ENCODE measurements around the gene TBC1D22B.
A peak's percentile ranks its signal among the peaks of the same experiment; 100 is the strongest.
"Not testable (repeated sequence)": the region's sequence is repeated elsewhere in the genome, so short reads cannot be mapped to it uniquely, and the experiment has no call there.

TBC1D22B gene

DNA sequence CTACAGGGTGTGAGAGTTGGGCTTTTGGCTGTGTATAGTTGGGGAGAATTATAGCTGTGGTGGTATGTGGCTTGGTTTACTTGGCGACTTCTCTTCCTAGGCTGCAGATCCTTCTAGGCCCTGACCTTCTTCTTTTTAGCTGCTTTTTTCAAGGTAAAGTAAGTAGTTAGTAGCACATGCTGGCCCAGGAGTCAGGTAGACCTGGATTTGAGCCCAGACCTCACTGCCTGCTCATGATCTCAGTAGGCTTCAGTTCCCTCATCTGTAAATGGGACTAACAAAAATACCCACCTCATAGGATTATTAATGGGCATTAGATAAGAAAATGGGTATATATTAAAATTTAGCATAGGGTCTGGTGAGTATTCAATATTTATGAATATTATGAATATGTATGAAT lies 17.8 kb downstream of the TBC1D22B start:
- no peak for ATAC-seq
- H3K27ac Mint-ChIP-seq, result peak overlapping the region in 1 of 2 donors; percentile 61
- H3K9me3 Mint-ChIP-seq, result no peaks in the 10 kb centered on the region
- peaks cover 63% of the 10 kb centered on the region for H3K4me1 Mint-ChIP-seq
- no peak overlapping the region for H3K4me3 Mint-ChIP-seq
- no peak for DNase-seq
- no peaks in the 10 kb centered on the region for H3K27me3 Mint-ChIP-seq

DNA sequence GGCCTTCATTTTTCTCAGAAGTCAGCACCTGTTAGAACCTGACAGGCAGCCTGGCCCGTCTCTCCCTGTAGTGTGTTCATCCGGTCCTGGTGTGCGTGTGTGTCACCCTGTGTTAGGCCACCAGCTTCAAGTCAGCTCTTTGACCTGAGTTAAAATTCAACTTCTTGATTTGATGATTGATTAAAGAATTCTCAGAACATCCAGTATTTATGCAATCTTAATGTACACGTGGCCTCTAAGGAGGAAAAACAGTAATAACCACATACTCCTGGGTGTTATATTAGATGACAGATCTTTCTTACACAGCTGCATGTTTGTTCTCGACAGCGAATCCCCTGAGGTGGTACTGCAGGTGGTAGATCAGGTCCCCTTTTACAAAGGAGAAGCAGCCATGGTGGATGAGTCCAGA lies 19.4 kb downstream of the TBC1D22B start:
- H3K9me3 Mint-ChIP-seq, result no peaks in the 10 kb centered on the region
- peak overlapping the region in 1 of 2 donors; percentile 80 for H3K27ac Mint-ChIP-seq
- no peak overlapping the region for H3K4me3 Mint-ChIP-seq
- DNase-seq (no peak), ATAC-seq (peak; percentile 14)
- H3K4me1 Mint-ChIP-seq, result peaks cover 57% of the 10 kb centered on the region
- H3K27me3 Mint-ChIP-seq, result no peaks in the 10 kb centered on the region

DNA sequence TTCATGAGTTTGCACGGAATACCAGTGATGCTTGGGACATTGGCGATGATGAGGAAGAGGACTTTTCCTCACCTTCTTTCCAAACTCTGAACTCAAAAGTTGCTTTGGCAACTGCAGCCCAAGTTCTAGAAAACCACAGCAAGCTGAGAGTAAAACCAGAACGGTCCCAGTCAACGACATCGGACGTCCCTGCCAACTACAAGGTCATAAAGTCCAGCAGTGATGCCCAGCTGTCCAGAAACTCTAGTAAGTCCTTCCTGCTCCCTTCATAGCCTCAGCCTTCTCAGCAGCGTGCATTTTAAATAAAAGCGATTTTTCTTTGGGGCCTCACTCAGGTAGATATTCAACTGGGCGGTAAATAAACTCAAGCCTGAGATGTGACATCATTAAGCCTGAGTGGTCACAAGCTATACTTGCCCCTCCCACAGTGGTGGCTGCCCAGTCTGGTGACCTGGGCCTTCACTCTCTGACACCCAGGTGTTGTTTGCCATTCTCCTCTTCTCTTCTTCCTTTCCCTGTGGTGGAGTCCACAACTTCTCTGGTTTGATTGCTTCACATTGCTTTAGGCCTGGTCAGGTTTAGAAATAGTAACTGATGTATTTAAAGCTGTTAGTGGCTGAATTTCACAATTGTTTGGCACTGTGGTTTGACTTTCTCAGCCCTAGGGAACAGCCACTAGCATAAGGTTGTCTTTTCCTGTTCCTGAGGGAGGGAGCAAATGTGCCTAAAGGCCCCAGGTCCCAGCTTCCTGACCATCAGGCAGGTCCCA lies 22.0 kb downstream of the TBC1D22B start:
- H3K9me3 Mint-ChIP-seq, result no peaks in the 10 kb centered on the region
- DNase-seq, result no peak
- no peak overlapping the region for H3K4me3 Mint-ChIP-seq
- ATAC-seq, result no peak
- peaks cover 35% of the 10 kb centered on the region for H3K4me1 Mint-ChIP-seq
- no peaks in the 10 kb centered on the region for H3K27me3 Mint-ChIP-seq
- peak overlapping the region in 1 of 2 donors; percentile 64 for H3K27ac Mint-ChIP-seq

DNA sequence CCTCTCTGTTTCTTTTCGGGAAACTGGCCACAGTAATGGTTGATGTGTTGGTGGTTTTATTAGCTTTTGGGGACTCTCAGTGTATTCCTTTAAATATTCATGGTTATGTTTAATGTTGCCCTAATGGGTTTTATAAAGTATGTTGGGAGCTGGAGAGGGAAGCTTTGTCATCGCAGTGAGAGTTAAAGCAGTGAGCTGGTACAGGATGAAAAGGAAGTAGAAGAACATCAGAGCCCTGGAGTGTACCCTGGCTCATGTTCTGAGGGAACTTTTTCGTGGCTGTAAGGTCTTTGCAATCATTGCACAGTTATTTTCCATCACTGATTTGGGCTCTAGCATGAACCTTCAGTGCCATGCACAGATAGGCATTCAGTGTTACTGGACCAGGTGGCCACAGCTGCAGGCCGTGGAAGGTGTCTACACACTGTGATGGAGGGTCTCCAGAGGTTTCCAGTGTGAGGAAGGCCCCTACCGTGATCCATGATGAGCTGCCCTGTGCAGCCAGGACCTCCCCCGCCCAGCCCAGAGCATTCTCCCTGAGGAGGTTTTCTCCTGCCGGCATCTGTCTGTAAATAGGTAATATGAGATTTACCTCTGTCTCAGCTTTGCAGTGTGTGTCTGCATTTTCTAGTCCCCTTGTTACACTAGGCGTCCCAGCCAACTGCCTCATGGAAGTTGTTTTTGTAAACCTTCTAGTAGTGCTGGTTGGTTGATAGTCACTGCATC lies 22.8 kb downstream of the TBC1D22B start:
- Mint-ChIP-seq H3K27ac (peak overlapping the region in 1 of 2 donors; percentile 42), H3K9me3 (no peaks in the 10 kb centered on the region), H3K4me1 (peaks cover 27% of the 10 kb centered on the region), H3K4me3 (no peak overlapping the region), H3K27me3 (no peaks in the 10 kb centered on the region)
- DNase-seq, result no peak
- no peak for ATAC-seq

DNA sequence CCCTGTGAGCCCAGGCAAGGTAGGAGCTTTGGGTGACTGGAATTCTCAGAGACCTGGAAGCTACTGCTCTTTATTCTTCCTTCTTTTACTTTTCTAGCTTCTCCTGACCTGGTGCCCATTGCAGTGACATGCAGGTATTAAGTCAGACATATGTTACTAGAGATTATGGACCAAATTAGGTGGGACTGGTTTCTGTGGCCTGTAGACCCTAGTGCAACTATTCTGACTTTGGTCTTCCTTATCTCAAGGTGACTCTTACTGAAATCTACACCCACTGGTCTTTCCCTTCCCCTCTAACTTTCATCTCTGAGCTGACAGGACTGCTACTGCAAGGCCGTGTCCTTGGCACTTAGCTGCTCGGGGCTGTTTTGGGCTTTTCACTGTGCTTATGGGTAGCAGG lies 24.8 kb downstream of the TBC1D22B start:
- Mint-ChIP-seq H3K4me3 (no peak overlapping the region), H3K9me3 (no peaks in the 10 kb centered on the region), H3K27ac (no peak overlapping the region), H3K4me1 (peaks cover 7% of the 10 kb centered on the region), H3K27me3 (no peaks in the 10 kb centered on the region)
- no peak for ATAC-seq
- DNase-seq, result no peak

DNA sequence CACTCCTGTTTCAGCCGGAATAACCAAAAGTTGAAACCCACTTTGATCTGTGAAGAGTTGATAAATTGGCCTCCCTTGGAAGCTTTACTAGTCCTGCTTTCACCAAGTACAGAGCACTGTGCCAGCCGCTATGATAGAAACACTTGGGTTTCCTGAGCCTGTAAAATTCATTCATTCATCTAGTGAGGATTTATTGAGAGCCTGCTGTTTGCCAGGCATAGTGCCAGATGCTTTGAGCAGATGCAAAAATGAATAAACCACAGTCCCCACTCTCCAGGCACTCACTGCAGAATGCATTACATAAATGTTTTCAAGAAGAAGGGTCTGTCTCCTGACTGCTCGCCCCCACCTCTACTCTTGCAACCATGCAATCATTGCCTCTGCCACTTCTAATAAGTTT lies 25.7 kb downstream of the TBC1D22B start:
- no peak for DNase-seq
- Mint-ChIP-seq H3K27ac (no peak overlapping the region), H3K4me1 (peaks cover 6% of the 10 kb centered on the region), H3K27me3 (no peaks in the 10 kb centered on the region), H3K9me3 (no peaks in the 10 kb centered on the region), H3K4me3 (no peak overlapping the region)
- no peak for ATAC-seq

DNA sequence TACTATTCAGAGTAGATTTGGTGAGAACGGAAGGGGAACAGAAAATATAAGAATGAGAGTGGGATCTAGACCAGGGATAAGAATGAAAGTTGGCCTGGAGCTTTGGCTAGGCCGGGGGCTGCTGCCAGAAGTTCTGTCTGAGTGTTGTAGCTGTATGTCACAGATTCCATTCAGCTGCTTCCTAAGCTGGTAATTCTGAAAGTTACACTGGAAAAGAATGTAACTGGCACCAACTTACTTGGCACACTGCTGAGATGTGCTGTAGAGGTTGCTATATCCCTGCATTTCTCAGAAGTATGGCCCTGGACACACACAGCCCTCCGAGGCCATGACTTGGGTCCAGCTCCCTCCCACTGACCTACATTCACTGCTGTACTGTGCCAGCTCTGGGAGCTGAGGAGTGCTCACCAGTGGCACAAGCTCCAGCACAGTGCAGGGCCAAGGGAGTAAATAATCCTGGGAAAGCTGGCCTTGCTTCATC lies 26.1 kb downstream of the TBC1D22B start:
- Mint-ChIP-seq H3K4me3 (no peak overlapping the region), H3K4me1 (peaks cover 6% of the 10 kb centered on the region), H3K27me3 (no peaks in the 10 kb centered on the region), H3K27ac (no peak overlapping the region), H3K9me3 (no peaks in the 10 kb centered on the region)
- ATAC-seq, result no peak
- no peak for DNase-seq

DNA sequence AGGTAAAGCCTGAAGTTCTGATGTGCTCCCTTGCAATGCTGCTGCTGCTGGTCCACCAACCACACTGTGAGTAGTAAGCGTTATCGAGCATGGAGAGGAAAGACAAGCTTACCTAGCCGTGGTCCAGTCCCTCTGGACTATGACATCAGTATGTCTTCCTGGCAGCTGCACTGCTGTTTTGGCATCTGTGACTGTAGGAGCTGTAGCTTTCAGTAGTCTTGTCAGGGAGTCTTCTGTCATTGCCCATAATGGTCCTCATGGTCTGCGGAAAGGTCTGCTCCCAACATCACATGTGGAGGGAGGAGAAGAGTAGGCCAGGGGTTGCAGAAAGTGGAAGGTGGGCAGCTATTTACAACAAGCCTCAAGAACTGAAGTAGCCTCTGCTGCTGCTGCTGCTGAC lies 27.2 kb downstream of the TBC1D22B start:
- DNase-seq, result no peak
- H3K9me3 Mint-ChIP-seq, result no peaks in the 10 kb centered on the region
- no peaks in the 10 kb centered on the region for H3K27me3 Mint-ChIP-seq
- H3K4me3 Mint-ChIP-seq, result no peak overlapping the region
- ATAC-seq, result no peak
- H3K4me1 Mint-ChIP-seq, result peaks cover 13% of the 10 kb centered on the region
- no peak overlapping the region for H3K27ac Mint-ChIP-seq

DNA sequence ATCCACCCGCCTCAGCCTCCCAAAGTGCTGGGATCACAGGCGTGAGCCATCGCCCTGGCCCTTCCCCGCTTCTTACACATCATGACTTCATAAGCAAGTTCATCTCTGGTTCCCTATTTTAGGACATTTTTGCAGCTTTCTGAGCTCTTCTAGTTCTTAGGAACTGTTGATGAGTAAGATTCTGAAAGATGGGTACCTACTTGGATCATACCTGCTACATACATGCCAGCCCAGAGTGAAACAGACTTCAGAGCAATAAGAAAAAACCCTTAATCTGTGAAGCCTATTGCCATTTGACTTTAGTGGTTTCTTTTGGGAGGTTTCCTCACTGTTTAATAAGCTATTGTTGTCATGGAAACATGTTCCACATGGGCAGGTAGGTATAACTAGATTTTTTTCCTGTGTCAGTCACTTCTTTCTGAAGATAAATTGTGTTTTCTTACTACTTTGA lies 28.3 kb downstream of the TBC1D22B start:
- peaks cover 18% of the 10 kb centered on the region for H3K4me1 Mint-ChIP-seq
- no peak overlapping the region for H3K27ac Mint-ChIP-seq
- H3K9me3 Mint-ChIP-seq, result no peaks in the 10 kb centered on the region
- H3K4me3 Mint-ChIP-seq, result no peak overlapping the region
- DNase-seq (no peak), ATAC-seq (peak; percentile 51)
- H3K27me3 Mint-ChIP-seq, result no peaks in the 10 kb centered on the region

DNA sequence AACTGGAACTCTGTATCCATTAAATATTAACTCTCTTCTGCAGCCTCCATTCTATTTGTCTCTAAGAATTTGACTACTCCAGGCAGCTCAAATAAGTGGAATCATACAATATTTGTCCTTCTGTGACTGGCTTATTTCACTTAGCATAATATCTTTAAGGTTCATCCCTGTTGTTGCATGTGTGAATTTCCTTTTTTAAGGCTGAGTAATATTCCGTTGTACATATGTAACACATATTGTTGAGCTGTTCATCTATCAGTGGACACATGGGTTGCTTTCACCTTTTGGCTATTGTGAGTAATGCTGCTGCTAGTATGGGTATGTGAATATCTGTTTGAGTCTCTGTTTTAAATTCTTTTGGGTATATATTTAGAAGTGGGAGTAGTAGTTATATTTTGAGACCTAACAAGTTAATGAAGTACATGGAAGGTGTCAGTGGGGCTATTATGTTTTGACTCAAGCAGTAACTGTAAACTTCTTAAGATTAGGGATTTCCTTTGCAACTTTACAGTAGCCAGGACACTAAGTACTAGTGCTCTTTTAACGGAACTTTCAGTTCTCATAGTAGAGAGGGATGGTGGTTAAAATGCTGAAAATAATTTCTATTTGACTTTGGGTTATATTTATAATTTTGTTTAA lies 30.1 kb downstream of the TBC1D22B start:
- H3K4me1 Mint-ChIP-seq, result peaks cover 23% of the 10 kb centered on the region
- no peak overlapping the region for H3K4me3 Mint-ChIP-seq
- H3K27ac Mint-ChIP-seq, result no peak overlapping the region
- no peaks in the 10 kb centered on the region for H3K9me3 Mint-ChIP-seq
- ATAC-seq (no peak), DNase-seq (no peak)
- no peaks in the 10 kb centered on the region for H3K27me3 Mint-ChIP-seq

DNA sequence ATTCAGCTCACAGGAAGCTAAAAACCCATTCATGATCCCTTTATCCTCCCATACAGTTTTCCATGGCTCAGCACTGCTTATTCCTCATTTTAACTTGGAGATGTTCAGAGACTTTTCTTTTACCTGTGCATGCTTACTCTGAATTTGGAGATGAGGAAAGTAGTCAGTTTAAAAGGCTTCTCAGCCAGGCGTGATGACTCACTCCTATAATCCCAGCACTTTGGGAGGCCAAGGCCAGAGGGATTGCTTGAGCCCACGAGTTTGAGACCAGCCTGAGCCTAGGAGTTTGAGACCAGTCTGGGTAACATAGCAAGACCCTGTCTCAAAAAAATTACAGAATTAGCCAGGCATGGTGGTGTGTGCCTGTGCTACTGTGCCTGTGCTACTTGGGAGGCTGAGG lies 30.7 kb downstream of the TBC1D22B start:
- Mint-ChIP-seq H3K4me3 (no peak overlapping the region), H3K27me3 (no peaks in the 10 kb centered on the region), H3K27ac (no peak overlapping the region), H3K9me3 (no peaks in the 10 kb centered on the region), H3K4me1 (peaks cover 23% of the 10 kb centered on the region)
- DNase-seq (no peak), ATAC-seq (no peak)

DNA sequence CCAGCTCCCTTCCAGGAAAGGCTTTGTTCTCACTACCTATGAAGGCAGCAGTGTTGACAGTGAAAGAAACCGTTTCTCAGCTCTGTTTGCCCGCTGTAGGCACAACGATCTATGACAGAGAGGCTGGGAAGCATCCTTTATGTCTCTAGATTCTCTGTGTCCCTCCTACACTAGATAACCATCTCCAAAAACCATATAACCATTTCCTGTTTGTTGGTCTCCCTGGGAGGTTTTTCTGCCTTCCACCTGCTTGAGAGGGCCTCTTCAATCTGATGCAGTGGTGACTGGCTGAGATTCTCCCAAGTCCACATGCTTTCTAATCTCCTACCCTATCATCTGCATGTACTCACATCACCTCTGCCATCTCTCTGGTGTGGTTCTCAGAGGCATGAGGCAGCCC lies 32.4 kb downstream of the TBC1D22B start:
- H3K9me3 Mint-ChIP-seq, result no peaks in the 10 kb centered on the region
- peak; percentile 87 for ATAC-seq
- H3K4me1 Mint-ChIP-seq, result peaks cover 23% of the 10 kb centered on the region
- no peak overlapping the region for H3K4me3 Mint-ChIP-seq
- peak overlapping the region; percentile 60 to 77 for H3K27ac Mint-ChIP-seq
- H3K27me3 Mint-ChIP-seq, result no peaks in the 10 kb centered on the region
- DNase-seq, result peak; percentile 8 to 24

DNA sequence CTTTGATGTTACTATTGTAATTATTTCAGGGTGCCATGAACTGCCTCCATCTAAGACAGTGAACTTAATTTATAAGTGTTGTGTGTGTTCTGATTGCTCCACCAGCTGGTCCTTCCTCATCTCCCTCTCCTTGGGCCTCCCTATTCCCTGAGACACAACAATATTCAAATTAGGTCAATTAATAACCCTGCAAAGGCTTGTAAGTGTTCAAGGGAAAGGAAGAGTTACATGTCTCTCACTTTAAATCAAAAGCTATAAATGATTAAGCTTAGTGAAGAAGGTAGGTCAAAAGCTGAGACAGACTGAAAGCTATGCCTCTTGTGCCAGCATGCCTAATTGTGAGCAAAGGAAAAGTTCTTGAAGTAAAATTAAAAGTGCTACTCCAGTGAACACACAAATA lies 35.9 kb downstream of the TBC1D22B start:
- no peaks in the 10 kb centered on the region for H3K27me3 Mint-ChIP-seq
- DNase-seq (no peak), ATAC-seq (no peak)
- H3K4me1 Mint-ChIP-seq, result peaks cover 24% of the 10 kb centered on the region
- H3K4me3 Mint-ChIP-seq, result no peak overlapping the region
- no peak overlapping the region for H3K27ac Mint-ChIP-seq
- H3K9me3 Mint-ChIP-seq, result no peaks in the 10 kb centered on the region

DNA sequence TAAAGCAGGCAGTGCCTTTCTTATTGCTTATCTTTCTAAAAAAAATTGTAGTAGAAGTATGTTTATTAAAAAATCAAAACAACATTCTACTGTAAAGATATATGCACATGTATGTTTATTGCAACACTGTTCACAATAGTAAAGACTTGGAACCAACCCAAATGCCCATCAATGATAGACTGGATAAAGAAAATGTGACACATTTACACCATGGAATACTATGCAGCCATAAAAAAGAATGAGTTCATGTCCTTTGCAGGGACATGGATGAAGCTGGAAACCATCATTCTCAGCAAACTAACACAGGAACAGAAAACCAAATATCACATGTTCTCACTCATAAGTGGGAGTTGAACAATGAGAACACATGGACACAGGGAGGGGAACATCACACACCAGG lies 40.1 kb downstream of the TBC1D22B start:
- H3K27ac Mint-ChIP-seq, DNase-seq, H3K4me3 Mint-ChIP-seq, H3K9me3 Mint-ChIP-seq, H3K4me1 Mint-ChIP-seq, H3K27me3 Mint-ChIP-seq, ATAC-seq: not testable (repeated sequence)

DNA sequence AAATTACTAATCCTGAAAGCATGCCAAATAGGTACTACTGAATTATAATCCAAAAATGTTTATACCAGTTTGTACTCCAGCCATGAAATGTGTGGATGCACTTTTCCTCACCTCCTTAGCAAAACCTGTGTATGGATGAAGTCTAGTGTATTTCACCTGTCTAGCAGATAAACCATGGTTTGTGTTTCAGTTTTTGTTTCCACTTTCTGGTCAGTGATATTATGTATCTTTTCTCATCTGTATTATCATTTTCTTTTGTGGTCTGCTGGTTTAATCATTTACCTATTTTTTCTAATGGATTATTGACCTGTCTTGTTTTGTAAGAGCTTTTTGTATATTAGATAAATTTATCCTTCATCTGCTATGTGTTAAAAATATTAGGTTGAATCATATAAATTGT lies 41.4 kb downstream of the TBC1D22B start:
- ATAC-seq (no peak), DNase-seq (no peak)
- no peaks in the 10 kb centered on the region for H3K27me3 Mint-ChIP-seq
- H3K4me3 Mint-ChIP-seq, result no peak overlapping the region
- H3K27ac Mint-ChIP-seq, result peak overlapping the region in 1 of 2 donors; percentile 61
- H3K9me3 Mint-ChIP-seq, result no peaks in the 10 kb centered on the region
- peaks cover 7% of the 10 kb centered on the region for H3K4me1 Mint-ChIP-seq

DNA sequence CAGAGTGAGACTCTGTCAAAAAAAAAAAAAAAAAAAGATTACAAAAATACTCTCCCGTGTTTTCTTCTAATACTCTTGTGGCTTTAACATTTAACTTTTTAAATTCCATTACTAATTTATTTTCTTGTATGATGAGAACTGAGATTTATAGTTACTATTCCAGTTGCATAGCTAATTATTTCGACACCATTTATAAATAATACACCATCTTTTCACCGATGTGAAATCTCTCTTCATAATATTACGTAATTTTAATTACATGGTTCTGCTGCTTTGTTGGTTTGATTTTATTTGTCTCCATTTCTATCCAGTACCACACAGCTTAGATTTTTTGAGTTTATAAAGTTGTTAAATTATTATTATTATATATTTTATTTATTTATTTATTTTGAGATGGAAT lies 42.4 kb downstream of the TBC1D22B start:
- no peak overlapping the region for H3K27ac Mint-ChIP-seq
- peaks cover 7% of the 10 kb centered on the region for H3K4me1 Mint-ChIP-seq
- no peaks in the 10 kb centered on the region for H3K9me3 Mint-ChIP-seq
- no peak for DNase-seq
- no peaks in the 10 kb centered on the region for H3K27me3 Mint-ChIP-seq
- no peak for ATAC-seq
- no peak overlapping the region for H3K4me3 Mint-ChIP-seq

All from stimulated activated naive CD8-positive, alpha-beta T cell treated with anti-CD3 and anti-CD28 coated beads, Interleukin-15, amount 100 ng/mL, for 72 hours (primary cell).